Glutamatergic neuron (in vitro differentiated cells): ENCODE measurements around the gene MAST2. TPM values are rescaled to one million over a fixed set of nuclear protein-coding genes. Genes with fewer than 3 reads are reported as not detected.

Experiments
- DNase-seq: peaks from one replicate; pipeline ENCODE4 v3.0.0; 2022
- H3K27ac Mint-ChIP-seq: one replicate; pipeline ENCODE4 v1.8.0; 2020; ENCODE audit warnings: mild to moderate bottlenecking, mixed read lengths, inconsistent platforms; ENCODE audit not compliant: unreplicated experiment
- H3K27me3 Mint-ChIP-seq: one replicate; pipeline ENCODE4 v1.8.0; 2020; ENCODE audit warnings: mild to moderate bottlenecking, moderate library complexity, mixed read lengths, inconsistent platforms; ENCODE audit not compliant: unreplicated experiment
- H3K36me3 Mint-ChIP-seq: one replicate; pipeline ENCODE4 v1.8.0; 2020; ENCODE audit warnings: mild to moderate bottlenecking, mixed read lengths, inconsistent platforms; ENCODE audit not compliant: unreplicated experiment
- H3K4me1 Mint-ChIP-seq: one replicate; pipeline ENCODE4 v1.8.0; 2020; ENCODE audit warnings: mild to moderate bottlenecking, low read depth, mixed read lengths, inconsistent platforms; ENCODE audit not compliant: unreplicated experiment
- H3K4me3 Mint-ChIP-seq: one replicate; pipeline ENCODE4 v1.8.0; 2020; ENCODE audit warnings: mild to moderate bottlenecking, mixed read lengths, inconsistent platforms; ENCODE audit not compliant: unreplicated experiment
- H3K9me3 Mint-ChIP-seq: one replicate; pipeline ENCODE4 v1.8.0; 2020; ENCODE audit warnings: mild to moderate bottlenecking, moderate library complexity, mixed read lengths, inconsistent platforms; ENCODE audit not compliant: unreplicated experiment
- total RNA-seq: library from RNA; stranded (reverse); fragmentation: NEBNext Ultra II Directional; extraction: Animal tissue kit (Norgen Biotek cat#: 25700); gene quantifications from one replicate; pipeline ENCODE4 v1.2.1, GENCODE V29; 2021; ENCODE audit not compliant: unreplicated experiment
- TF ChIP-seq, protein P1 (sequence below): fragments of 200-600 bp; sonication (generic); IDR thresholded peaks from one replicate; pipeline ENCODE4 v1.5.0; 2021; ENCODE audit not compliant: partially characterized antibody, unreplicated experiment

Gene MAST2
- total RNA-seq, 1 donor from 2014 or later: 95.1 TPM

- Mint-ChIP-seq H3K27ac (no peak overlapping the region), H3K4me1 (peaks cover 5% of the 10 kb centered on the region), H3K27me3 (peaks cover 6% of the 10 kb centered on the region), H3K4me3 (no peak overlapping the region), H3K9me3 (peaks cover 6% of the 10 kb centered on the region), H3K36me3 (peaks cover 5% of the 10 kb centered on the region)
- TF ChIP-seq, protein P1, sequence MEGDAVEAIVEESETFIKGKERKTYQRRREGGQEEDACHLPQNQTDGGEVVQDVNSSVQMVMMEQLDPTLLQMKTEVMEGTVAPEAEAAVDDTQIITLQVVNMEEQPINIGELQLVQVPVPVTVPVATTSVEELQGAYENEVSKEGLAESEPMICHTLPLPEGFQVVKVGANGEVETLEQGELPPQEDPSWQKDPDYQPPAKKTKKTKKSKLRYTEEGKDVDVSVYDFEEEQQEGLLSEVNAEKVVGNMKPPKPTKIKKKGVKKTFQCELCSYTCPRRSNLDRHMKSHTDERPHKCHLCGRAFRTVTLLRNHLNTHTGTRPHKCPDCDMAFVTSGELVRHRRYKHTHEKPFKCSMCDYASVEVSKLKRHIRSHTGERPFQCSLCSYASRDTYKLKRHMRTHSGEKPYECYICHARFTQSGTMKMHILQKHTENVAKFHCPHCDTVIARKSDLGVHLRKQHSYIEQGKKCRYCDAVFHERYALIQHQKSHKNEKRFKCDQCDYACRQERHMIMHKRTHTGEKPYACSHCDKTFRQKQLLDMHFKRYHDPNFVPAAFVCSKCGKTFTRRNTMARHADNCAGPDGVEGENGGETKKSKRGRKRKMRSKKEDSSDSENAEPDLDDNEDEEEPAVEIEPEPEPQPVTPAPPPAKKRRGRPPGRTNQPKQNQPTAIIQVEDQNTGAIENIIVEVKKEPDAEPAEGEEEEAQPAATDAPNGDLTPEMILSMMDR: no peak
- DNase-seq: no peak
These were observed 217.9 kb downstream of the MAST2 start for GRCh38 chr1:46021046-46021996.

DNA sequence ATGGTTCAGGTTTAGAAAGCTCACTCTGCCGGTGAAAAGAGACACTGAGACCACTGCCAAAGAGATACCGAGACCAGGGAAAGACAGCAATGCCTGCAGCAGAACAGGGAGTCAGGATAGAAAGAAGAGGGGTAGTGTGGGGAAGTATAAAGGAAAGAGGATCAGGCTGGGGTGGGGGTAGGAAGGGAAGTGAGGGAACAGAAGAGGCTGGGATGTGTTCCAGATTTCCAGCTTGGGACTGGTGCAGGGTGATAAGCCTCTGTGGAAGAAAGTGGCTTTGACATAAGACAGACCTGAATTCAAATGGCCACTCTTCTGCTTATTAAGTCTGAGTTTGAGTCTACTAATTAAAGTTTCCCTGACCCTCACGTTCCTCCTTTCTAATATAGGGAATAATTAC lies 223.1 kb downstream of the MAST2 start:
- peaks cover 5% of the 10 kb centered on the region for H3K36me3 Mint-ChIP-seq
- peaks cover 10% of the 10 kb centered on the region for H3K27me3 Mint-ChIP-seq
- no peak overlapping the region for H3K27ac Mint-ChIP-seq
- TF ChIP-seq, protein P1: no peak
- H3K4me1 Mint-ChIP-seq: peaks cover 7% of the 10 kb centered on the region
- no peak for DNase-seq
- H3K9me3 Mint-ChIP-seq: peaks cover 17% of the 10 kb centered on the region
- H3K4me3 Mint-ChIP-seq: no peak overlapping the region

- H3K27me3 Mint-ChIP-seq: peaks cover 20% of the 10 kb centered on the region
- H3K4me3 Mint-ChIP-seq: no peak overlapping the region
- DNase-seq: no peak
- H3K4me1 Mint-ChIP-seq: peaks cover 11% of the 10 kb centered on the region
- H3K9me3 Mint-ChIP-seq: peaks cover 22% of the 10 kb centered on the region
- peak overlapping the region; percentile 22 for H3K27ac Mint-ChIP-seq
- H3K36me3 Mint-ChIP-seq: peaks cover 5% of the 10 kb centered on the region
- TF ChIP-seq, protein P1: no peak
These were observed 224.6 kb downstream of the MAST2 start for GRCh38 chr1:46027788-46028573.

DNA sequence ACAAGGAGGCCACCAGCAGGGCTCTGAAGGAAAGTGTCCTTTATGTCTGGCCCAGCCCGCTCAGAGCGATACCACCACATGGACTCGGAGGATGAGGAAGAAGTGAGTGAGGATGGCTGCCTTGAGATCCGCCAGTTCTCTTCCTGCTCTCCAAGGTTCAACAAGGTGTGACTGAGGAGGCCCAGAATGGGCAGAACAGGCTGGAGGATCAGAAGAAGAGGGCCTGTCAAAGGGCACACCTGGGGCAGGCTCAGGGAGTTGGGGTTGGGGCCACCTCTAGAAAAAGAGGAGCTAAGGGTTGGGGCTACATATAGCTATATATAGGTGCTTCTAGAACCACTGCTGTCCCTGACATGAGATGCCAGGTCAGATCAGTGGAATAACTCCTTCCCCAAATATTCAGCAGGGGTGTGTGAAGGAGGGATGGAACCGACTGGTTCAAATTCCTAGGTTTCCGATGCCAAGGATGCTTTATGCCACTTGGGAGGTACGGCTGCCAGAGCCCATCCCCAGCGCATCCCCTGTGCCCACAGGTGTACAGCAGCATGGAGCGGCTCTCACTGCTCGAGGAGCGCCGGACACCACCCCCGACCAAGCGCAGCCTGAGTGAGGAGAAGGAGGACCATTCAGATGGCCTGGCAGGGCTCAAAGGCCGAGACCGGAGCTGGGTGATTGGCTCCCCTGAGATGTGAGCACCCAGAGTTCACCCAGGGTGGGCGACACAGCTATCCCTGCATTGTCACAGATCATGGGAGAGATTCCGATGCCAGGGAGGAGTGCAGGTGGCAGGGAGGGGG lies 226.9 kb downstream of the MAST2 start:
- H3K27ac Mint-ChIP-seq: no peak overlapping the region
- no peaks in the 10 kb centered on the region for H3K36me3 Mint-ChIP-seq

More for the DNA sequence above, 226.9 kb downstream of the MAST2 start:
- Mint-ChIP-seq H3K4me3 (no peak overlapping the region), H3K27me3 (peaks cover 24% of the 10 kb centered on the region), H3K9me3 (peaks cover 29% of the 10 kb centered on the region), H3K4me1 (peaks cover 14% of the 10 kb centered on the region)
- TF ChIP-seq, protein P1: no peak
- DNase-seq: no peak
